Subcutaneous abdominal adipose tissue (tissue), 5 donors: ENCODE results near the gene ROR1.

Experiments
- H3K27ac ChIP-seq: one replicate; pipeline ENCODE4 v1.7.0; 2013; ENCODE audit warnings: low read depth, mild to moderate bottlenecking, inconsistent platforms, low read length, moderate library complexity
- H3K27me3 ChIP-seq, 5 donors: one replicate each; pipeline ENCODE4 v1.7.0; 2013; ENCODE audit warnings: low read length in 5 of 5, inconsistent platforms in 1 of 5; ENCODE audit not compliant: control insufficient read depth in 5 of 5, insufficient read depth in 4 of 5
- H3K36me3 ChIP-seq, 5 donors: one replicate each; pipeline ENCODE4 v1.7.0; 2013; ENCODE audit warnings: low read length in 5 of 5; ENCODE audit not compliant: control insufficient read depth in 5 of 5, insufficient read depth in 5 of 5
- H3K4me1 ChIP-seq, 5 donors: one replicate each; pipeline ENCODE4 v1.7.0; 2013; ENCODE audit warnings: low read length in 5 of 5, mild to moderate bottlenecking in 3 of 5, moderate library complexity in 1 of 5; ENCODE audit not compliant: control insufficient read depth in 5 of 5, insufficient read depth in 5 of 5
- H3K4me3 ChIP-seq, 5 donors: one replicate each; pipeline ENCODE4 v1.7.0; 2013; ENCODE audit warnings: low read length in 5 of 5, low read depth in 1 of 5
- H3K9ac ChIP-seq, 5 donors: one replicate each; pipeline ENCODE4 v1.7.0; 2013; ENCODE audit warnings: low read length in 5 of 5, mild to moderate bottlenecking in 4 of 5, moderate library complexity in 3 of 5
- H3K9me3 ChIP-seq, 5 donors: one replicate each; pipeline ENCODE4 v1.7.0; 2013; ENCODE audit warnings: low read length in 5 of 5; ENCODE audit not compliant: control insufficient read depth in 5 of 5
- donor health status: healthy.
- donor health status: healthy.
- donor health status: healthy.
- donor health status: healthy.
- donor health status: healthy.

The ROR1 gene

GRCh38 chr1:64194168-64195080 is 420.6 kb downstream of the ROR1 start:
- Histone ChIP-seq H3K4me3 (no peak overlapping the region), H3K27ac (no peak overlapping the region), H3K9me3 (no peaks in the 10 kb centered on the region), H3K9ac (no peak overlapping the region), H3K4me1 (no peaks in the 10 kb centered on the region), H3K27me3 (no peaks in the 10 kb centered on the region), H3K36me3 (no peaks in the 10 kb centered on the region)

GRCh38 chr1:64195081-64195395 is 421.2 kb downstream of the ROR1 start:
- H3K9me3 ChIP-seq = no peaks in the 10 kb centered on the region
- no peak overlapping the region for H3K9ac ChIP-seq
- no peaks in the 10 kb centered on the region for H3K36me3 ChIP-seq
- H3K4me1 ChIP-seq = no peaks in the 10 kb centered on the region
- H3K4me3 ChIP-seq = no peak overlapping the region
- no peak overlapping the region for H3K27ac ChIP-seq
- no peaks in the 10 kb centered on the region for H3K27me3 ChIP-seq

GRCh38 chr1:64196074-64196870 is 422.5 kb downstream of the ROR1 start:
- no peak overlapping the region for H3K4me3 ChIP-seq
- no peaks in the 10 kb centered on the region for H3K9me3 ChIP-seq
- H3K36me3 ChIP-seq = no peaks in the 10 kb centered on the region
- H3K27me3 ChIP-seq = no peaks in the 10 kb centered on the region
- H3K9ac ChIP-seq = no peak overlapping the region
- H3K27ac ChIP-seq = no peak overlapping the region
- no peaks in the 10 kb centered on the region for H3K4me1 ChIP-seq

GRCh38 chr1:64197076-64197475 is 423.3 kb downstream of the ROR1 start:
- no peak overlapping the region for H3K9ac ChIP-seq
- H3K27ac ChIP-seq = no peak overlapping the region
- no peaks in the 10 kb centered on the region for H3K9me3 ChIP-seq
- H3K27me3 ChIP-seq = no peaks in the 10 kb centered on the region
- H3K36me3 ChIP-seq = no peaks in the 10 kb centered on the region
- no peak overlapping the region for H3K4me3 ChIP-seq
- no peaks in the 10 kb centered on the region for H3K4me1 ChIP-seq

- no peaks in the 10 kb centered on the region for H3K36me3 ChIP-seq
- no peaks in the 10 kb centered on the region for H3K4me1 ChIP-seq
- H3K9ac ChIP-seq = no peak overlapping the region
- no peak overlapping the region for H3K4me3 ChIP-seq
- H3K27me3 ChIP-seq = no peaks in the 10 kb centered on the region
- H3K9me3 ChIP-seq = no peaks in the 10 kb centered on the region
- H3K27ac ChIP-seq = no peak overlapping the region
These were observed 425.3 kb downstream of the ROR1 start for GRCh38 chr1:64199154-64199553.

DNA sequence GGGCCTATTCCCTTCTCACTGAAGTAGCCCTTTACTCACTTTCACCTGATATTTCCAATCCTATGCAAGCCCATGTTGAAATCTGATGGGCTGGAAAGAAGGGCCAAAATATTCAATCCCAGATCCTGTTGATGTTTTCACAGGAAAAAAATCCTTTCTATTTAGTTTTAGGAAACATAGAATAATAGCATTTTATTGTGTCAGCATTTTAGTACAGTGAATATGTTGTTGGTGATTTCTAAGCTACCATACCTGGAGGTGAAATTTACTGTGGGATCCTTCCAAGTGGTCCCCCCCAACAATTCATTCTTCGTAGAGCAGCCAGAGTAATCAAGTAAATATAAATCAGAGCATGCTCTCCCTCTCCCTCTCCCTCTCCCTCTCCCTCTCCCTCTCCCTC is 426.2 kb downstream of the ROR1 start:
- Histone ChIP-seq H3K4me3 (no peak overlapping the region), H3K36me3 (no peaks in the 10 kb centered on the region), H3K27ac (no peak overlapping the region), H3K27me3 (no peaks in the 10 kb centered on the region), H3K9ac (no peak overlapping the region), H3K4me1 (no peaks in the 10 kb centered on the region), H3K9me3 (no peaks in the 10 kb centered on the region)

GRCh38 chr1:64203420-64203819 is 429.6 kb downstream of the ROR1 start, which contains the start of gene UBE2U:
TSS of gene UBE2U (plus strand) at chr1:64203623. CDS start at chr1:64204051, 428 bp downstream.
- Histone ChIP-seq H3K27ac (no peak within 1 kb of the TSS), H3K9ac (no peak within 1 kb of the TSS), H3K27me3 (no peaks in the 10 kb centered on the region), H3K4me1 (no peaks in the 10 kb centered on the region), H3K36me3 (no peaks in the 10 kb centered on the region), H3K9me3 (no peaks in the 10 kb centered on the region), H3K4me3 (no peak within 1 kb of the TSS)

- H3K36me3 ChIP-seq = no peaks in the 10 kb centered on the region
- no peaks in the 10 kb centered on the region for H3K27me3 ChIP-seq
- no peaks in the 10 kb centered on the region for H3K4me1 ChIP-seq
- H3K9me3 ChIP-seq = no peaks in the 10 kb centered on the region
- no peak overlapping the region for H3K9ac ChIP-seq
- no peak overlapping the region for H3K4me3 ChIP-seq
- H3K27ac ChIP-seq = no peak overlapping the region
These were observed 435.4 kb downstream of the ROR1 start for GRCh38 chr1:64209221-64209620.

DNA sequence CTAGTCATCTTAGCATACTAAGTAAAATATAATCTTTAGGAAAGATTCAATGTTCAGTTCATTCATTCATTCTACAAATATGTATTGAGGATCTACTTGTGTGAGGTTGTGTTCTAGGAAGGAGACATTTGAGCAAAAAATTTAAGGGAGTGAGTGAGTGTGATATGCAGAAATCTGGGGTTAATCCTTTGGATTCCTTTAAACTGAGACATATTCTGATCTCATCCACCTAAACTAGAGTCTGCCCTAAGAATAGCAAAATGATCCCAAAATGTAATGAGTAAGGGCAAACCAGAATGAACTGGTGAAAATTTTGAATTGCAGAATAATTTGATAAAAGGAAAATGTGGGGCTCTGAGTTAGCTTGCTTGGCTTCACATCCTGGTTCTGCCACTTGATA is 438.2 kb downstream of the ROR1 start:
- H3K9ac ChIP-seq = no peak overlapping the region
- no peaks in the 10 kb centered on the region for H3K27me3 ChIP-seq
- H3K27ac ChIP-seq = no peak overlapping the region
- H3K9me3 ChIP-seq = no peaks in the 10 kb centered on the region
- no peaks in the 10 kb centered on the region for H3K36me3 ChIP-seq
- no peak overlapping the region for H3K4me3 ChIP-seq
- no peaks in the 10 kb centered on the region for H3K4me1 ChIP-seq

DNA sequence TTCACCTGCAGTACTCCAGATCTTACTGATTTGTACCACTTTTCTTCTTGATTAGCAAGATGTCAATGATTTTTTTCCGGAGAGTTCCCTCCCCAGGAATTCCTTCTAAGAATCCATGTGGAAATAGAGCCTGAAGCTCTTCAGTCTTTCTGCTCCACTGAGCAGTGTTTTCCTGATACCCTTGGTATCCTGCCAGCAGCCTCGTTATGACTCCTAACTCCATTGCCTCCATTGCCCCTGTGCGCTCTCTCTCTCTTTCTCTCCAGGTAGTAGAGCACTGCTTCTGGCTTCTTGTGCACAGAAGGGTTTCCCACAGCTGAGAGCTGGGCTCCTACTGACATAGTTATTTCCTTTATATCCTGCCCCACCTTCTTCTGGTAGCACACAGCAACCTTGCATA is 441.8 kb downstream of the ROR1 start:
- H3K36me3 ChIP-seq = no peaks in the 10 kb centered on the region
- no peak overlapping the region for H3K9ac ChIP-seq
- no peak overlapping the region for H3K27ac ChIP-seq
- no peaks in the 10 kb centered on the region for H3K9me3 ChIP-seq
- H3K4me3 ChIP-seq = no peak overlapping the region
- no peaks in the 10 kb centered on the region for H3K27me3 ChIP-seq
- H3K4me1 ChIP-seq = no peaks in the 10 kb centered on the region
